HCT116 (cell line): ENCODE results near the gene XRCC3. TPM values are rescaled to one million over a fixed set of nuclear protein-coding genes. Genes with fewer than 3 reads are reported as not detected.

ENCODE experiments used
- ATAC-seq: fragments of 200-7000 bp; cut with Tn5 transposase; 2 replicates; pipeline ENCODE4 v1.9.1; 2020; ENCODE audit warnings: mild to moderate bottlenecking, moderate library complexity
- BruUV-seq: library from RNA; stranded (reverse); fragments of 400-500 nt; replicated peaks from 2 replicates; lab custom pipeline; 2021; lab: Mats Ljungman, UMichigan
- CTCF ChIA-PET: fragments of 300-600 bp; sonication (Branson Sonifier 250); formaldehyde crosslinking; loops from one replicate; lab custom pipeline; 2021; ENCODE audit warnings: antibody characterized with exemption; lab: Charles Lee
- POLR2A ChIA-PET: fragments of 300-600, 350-600 bp; sonication (Branson Sonifier 250); formaldehyde crosslinking; loops from one replicate; lab custom pipeline; 2021; ENCODE audit warnings: antibody characterized with exemption; lab: Charles Lee
- RAD21 ChIA-PET, 2 experiments: fragments of 300-600 bp; sonication (Branson Sonifier 250); formaldehyde crosslinking; loops; one replicate each; lab custom pipeline; 2023; ENCODE audit warnings: low total read pairs in 2 of 2; ENCODE audit not compliant: uncharacterized antibody in 2 of 2, unreplicated experiment in 2 of 2, low non-redundant PET in 1 of 2; lab: Charles Lee
- DNase-seq: peaks from one replicate; pipeline ENCODE4 v3.0.0-alpha.2; 2010; ENCODE audit warnings: low read depth, low spot score
- H2AFZ ChIP-seq: fragments of 200-600 bp; shearing (Covaris generic), sonication (generic); 2 replicates; pipeline ENCODE4 v1.6.1; 2017; ENCODE audit warnings: low read depth, mixed run types, mixed read lengths, antibody characterized with exemption, low read length; ENCODE audit not compliant: poor library complexity, severe bottlenecking
- H3K27ac ChIP-seq: 2 replicates; pipeline ENCODE4 v1.5.1; 2012; ENCODE audit warnings: low read depth, low read length
- H3K27me3 ChIP-seq: fragments of 200-600 bp; sonication (generic); 2 replicates; pipeline ENCODE4 v1.6.1; 2016; ENCODE audit warnings: mixed run types, low read length, mixed read lengths; ENCODE audit not compliant: insufficient read depth
- H3K36me3 ChIP-seq, 2 experiments: fragments of 200-500 bp in 1 of 2; fragments of 200-600 bp in 1 of 2; sonication (Bioruptor generic) in 1 of 2; sonication (generic) in 1 of 2; 2 replicates each; pipeline versions ENCODE4 v1.5.1 to v1.6.1; 2014 to 2016; ENCODE audit warnings: low read length in 2 of 2, inconsistent platforms in 1 of 2, mixed read lengths in 1 of 2, mixed run types in 1 of 2; ENCODE audit not compliant: insufficient read depth in 2 of 2, control insufficient read depth in 1 of 2
- H3K4me1 ChIP-seq, 2 experiments: fragments of 200-600 bp in 1 of 2; sonication (generic) in 1 of 2; 2 replicates each; pipeline versions ENCODE4 v1.5.1 to v1.6.1; 2012 to 2017; ENCODE audit warnings: low read length in 2 of 2, inconsistent platforms in 1 of 2, mild to moderate bottlenecking in 1 of 2, mixed read lengths in 1 of 2, mixed run types in 1 of 2, moderate library complexity in 1 of 2; ENCODE audit not compliant: insufficient read depth in 2 of 2, control insufficient read depth in 1 of 2
- H3K4me2 ChIP-seq: fragments of 200-600 bp; sonication (generic); 2 replicates; pipeline ENCODE4 v1.6.1; 2017; ENCODE audit warnings: mixed run types, low read length, mixed read lengths
- H3K4me3 ChIP-seq, 2 experiments: fragments of 200-600 bp in 1 of 2; sonication (generic) in 1 of 2; replicated peaks in 1 of 2; 2 replicates each; pipeline ENCODE4 v1.5.1; 2011 to 2016; ENCODE audit warnings: low read length in 2 of 2, control low read depth in 1 of 2, low read depth in 1 of 2, mild to moderate bottlenecking in 1 of 2, mixed read lengths in 1 of 2, mixed run types in 1 of 2
- H3K79me2 ChIP-seq: fragments of 200-600 bp; sonication (generic); 2 replicates; pipeline ENCODE4 v1.6.1; 2017; ENCODE audit warnings: mild to moderate bottlenecking, mixed run types, low read length, moderate library complexity, mixed read lengths; ENCODE audit not compliant: insufficient read depth
- H3K9ac ChIP-seq: fragments of 200-600 bp; sonication (generic); 2 replicates; pipeline ENCODE4 v1.6.1; 2016; ENCODE audit warnings: low read length, mixed read lengths
- H3K9me2 ChIP-seq: fragments of 200-600 bp; sonication (generic), shearing (Covaris generic); 2 replicates; pipeline ENCODE4 v1.6.1; 2017; ENCODE audit warnings: mixed run types, mild to moderate bottlenecking, moderate library complexity; ENCODE audit not compliant: insufficient read depth
- H3K9me3 ChIP-seq, 2 experiments: fragments of 200-500 bp in 1 of 2; fragments of 200-600 bp in 1 of 2; sonication (Bioruptor generic) in 1 of 2; sonication (generic) in 1 of 2; 2 replicates each; pipeline ENCODE4 v1.6.1; 2014 to 2017; ENCODE audit warnings: low read length in 2 of 2, mixed read lengths in 2 of 2, inconsistent platforms in 1 of 2, low read depth in 1 of 2, mild to moderate bottlenecking in 1 of 2, mixed run types in 1 of 2, moderate library complexity in 1 of 2; ENCODE audit not compliant: control insufficient read depth in 1 of 2, insufficient read depth in 1 of 2
- H4K20me1 ChIP-seq: fragments of 200-600 bp; sonication (generic), shearing (Covaris generic); 2 replicates; pipeline ENCODE4 v1.6.1; 2017; ENCODE audit warnings: mixed run types, mild to moderate bottlenecking, moderate library complexity; ENCODE audit not compliant: insufficient read depth
- ATF3 ChIP-seq: IDR thresholded peaks from 2 replicates; pipeline ENCODE4 v1.6.1; 2012
- ELF1 ChIP-seq: IDR thresholded peaks from 2 replicates; pipeline ENCODE4 v1.6.1; 2012; ENCODE audit warnings: low read depth, borderline replicate concordance
- JUND ChIP-seq: IDR thresholded peaks from 2 replicates; pipeline ENCODE4 v1.6.1; 2012
- ZBTB33 ChIP-seq: IDR thresholded peaks from 2 replicates; pipeline ENCODE4 v1.6.1; 2011; ENCODE audit warnings: mild to moderate bottlenecking, low read length, moderate library complexity; ENCODE audit not compliant: insufficient replicate concordance; ENCODE audit errors: extremely low read depth
- intact Hi-C: fragments of 100-400 bp; cut with micrococcal nuclease; formaldehyde crosslinking; loops from 2 replicates; pipeline ENCODE4 v1.10.0; 2022
- total RNA-seq: library from RNA; stranded (reverse); gene quantifications from one replicate; pipeline ENCODE4 v1.2.1, GENCODE V29; 2021; ENCODE audit not compliant: unreplicated experiment

Gene XRCC3
- total RNA-seq, 1 experiment from 2014 or later: 48.7 TPM

- intact Hi-C loops: no loop called here
- Histone ChIP-seq H3K27ac (no peak overlapping the region), H3K9me2 (no peaks in the 10 kb centered on the region), H3K4me3 (no peak overlapping the region), H2AFZ (no peak overlapping the region), H3K4me1 (no peaks in the 10 kb centered on the region), H3K79me2 (peaks cover 7% of the 10 kb centered on the region; the same call in 1 of the 2 replicates), H3K9ac (no peak overlapping the region), H3K27me3 (no peaks in the 10 kb centered on the region), H4K20me1 (no peaks in the 10 kb centered on the region), H3K9me3 (no peaks in the 10 kb centered on the region), H3K4me2 (no peak overlapping the region), H3K36me3 (peaks cover 4 to 7% of the 10 kb centered on the region in 2 experiments; a peak in 3 of 4 replicates)
- TF ChIP-seq ATF3: no peak
- ATAC-seq (peak; percentile 18), DNase-seq (no peak)
- CTCF ChIA-PET: no interaction called here
- POLR2A ChIA-PET: no interaction called here
- BruUV-seq: no TSS peak
- RAD21 ChIA-PET: no interaction called here
Observed at GRCh38 chr14:103697206-103697602, 18.0 kb downstream of the XRCC3 start.

GRCh38 chr14:103696466-103697071, 18.7 kb downstream of the XRCC3 start:
- no peak overlapping the region for H3K4me2 ChIP-seq
- ATAC-seq (no peak), DNase-seq (no peak)
- BruUV-seq: no TSS peak
- H4K20me1 ChIP-seq: no peaks in the 10 kb centered on the region
- RAD21 ChIA-PET: no interaction called here
- no peaks in the 10 kb centered on the region for H3K9me2 ChIP-seq
- CTCF ChIA-PET: no interaction called here
- H3K4me1 ChIP-seq: no peaks in the 10 kb centered on the region
- H3K36me3 ChIP-seq: peaks cover 4 to 7% of the 10 kb centered on the region in 2 experiments; a peak in 3 of 4 replicates
- no peaks in the 10 kb centered on the region for H3K9me3 ChIP-seq
- H2AFZ ChIP-seq: no peak overlapping the region
- intact Hi-C loops: no loop called here
- H3K9ac ChIP-seq: no peak overlapping the region
- POLR2A ChIA-PET: no interaction called here
- H3K27ac ChIP-seq: no peak overlapping the region
- H3K79me2 ChIP-seq: peaks cover 7% of the 10 kb centered on the region; the same call in 1 of the 2 replicates
- H3K4me3 ChIP-seq: no peak overlapping the region
- no peaks in the 10 kb centered on the region for H3K27me3 ChIP-seq
- TF ChIP-seq ZBTB33 (no peak), ELF1 (no peak), JUND (no peak)
- TF ChIP-seq, all 23 proteins: peak for 0
